Panc1 (cell line): ENCODE results near the gene ZNF146.

ENCODE experiments used
- CTCF ChIP-seq: fragments of 450-650 bp; IDR thresholded peaks from 2 replicates; pipeline ENCODE4 v1.5.1; 2017; ENCODE audit warnings: mild to moderate bottlenecking
- POLR2AphosphoS5 ChIP-seq: IDR thresholded peaks from 2 replicates; pipeline ENCODE4 v1.6.1; 2012; ENCODE audit warnings: mild to moderate bottlenecking, low read depth, low read length, moderate library complexity
- REST ChIP-seq, 2 experiments: IDR thresholded peaks; 2 replicates each; pipeline ENCODE4 v1.6.1; 2011 to 2012; ENCODE audit warnings: low read depth in 2 of 2, control low read depth in 1 of 2, low read length in 1 of 2, mild to moderate bottlenecking in 1 of 2, moderate library complexity in 1 of 2; ENCODE audit not compliant: insufficient read depth in 1 of 2
- SIN3A ChIP-seq: IDR thresholded peaks from 2 replicates; pipeline ENCODE4 v1.6.1; 2012; ENCODE audit warnings: low read depth, mild to moderate bottlenecking, low read length, moderate library complexity, borderline replicate concordance; ENCODE audit not compliant: insufficient read depth
- TCF7L2 ChIP-seq: IDR thresholded peaks from 2 replicates; pipeline ENCODE4 v1.6.1; 2011; ENCODE audit warnings: mild to moderate bottlenecking, low read depth, low read length, inconsistent platforms

GRCh38 chr19:36258028-36258875, 43.3 kb downstream of the ZNF146 start:
- TF ChIP-seq CTCF (no peak), SIN3A (no peak), POLR2AphosphoS5 (no peak), REST (IDR thresholded peaks at IDR 0.05; ENCODE audit: insufficient read depth in 1 of 2, low read depth in 2 of 2, low read length in 1 of 2) (no peak), TCF7L2 (no peak)
